Measurements from ENCODE around the gene PET100. TPM values are rescaled to one million over a fixed set of nuclear protein-coding genes. Genes with fewer than 3 reads are reported as not detected.

PET100 gene
- total RNA-seq, 1 experiment from 2014 or later, result 77.6 TPM

GRCh38 chr19:7680606-7681339, 51.2 kb downstream of the PET100 start, which contains the start of gene TRAPPC5:
TSS of gene TRAPPC5 (plus strand) at chr19:7680833. CDS start at chr19:7682254, 1,421 bp downstream.
- TF ChIP-seq CTCF (IDR thresholded peaks at IDR 0.05; ENCODE audit: unreplicated experiment), result peak; percentile 88
- BruUV-seq (replicated peaks), result no TSS peak
- H3K4me1 Mint-ChIP-seq (ENCODE audit: low read depth, unreplicated experiment), result peaks cover 7% of the 10 kb centered on the region
- H3K27me3 Mint-ChIP-seq (ENCODE audit: unreplicated experiment), result peaks cover 51% of the 10 kb centered on the region
- H3K27ac Mint-ChIP-seq (ENCODE audit: unreplicated experiment), result peak within 1 kb of the TSS; percentile 20
- intact Hi-C loops (cut with micrococcal nuclease; ENCODE audit: unreplicated experiment), result loop anchor here (2.0 kb wide), 2 partner anchors 112 to 118 kb away; no protein-coding TSS in a partner anchor
- CTCF ChIA-PET, result interaction anchor here (0.6 to 2.1 kb wide), 10 partner anchors 31 to 262 kb away, joined by 3 to 51 read pairs (median 4); partner anchors contain the start of genes PET100, TIMM44 and XAB2
- peak within 1 kb of the TSS; percentile 85 for H3K4me3 Mint-ChIP-seq (ENCODE audit: low read depth, unreplicated experiment)
- no peaks in the 10 kb centered on the region for H3K9me3 Mint-ChIP-seq (ENCODE audit: low read depth, unreplicated experiment)
- H3K36me3 Mint-ChIP-seq (ENCODE audit: insufficient read depth, unreplicated experiment), result peaks cover 33% of the 10 kb centered on the region
- peak; percentile 81 for DNase-seq

Small RNA genes within 50 kb of the gene (microRNA-seq; reads per million reads assigned to microRNA genes)
- 2.5 reads per million for gene MIR6792

Other genes starting within 250 kb of the PET100 start
- 1.3 and 3.4 TPM in 2 replicates for gene PEX11G, start 140.8 kb upstream of the PET100 start, total RNA-seq (2022)
- gene ZNF358, start 113.7 kb upstream of the PET100 start, total RNA-seq (2022), result 22.6 and 23.8 TPM in 2 replicates
- 13.1 TPM in 2 replicates for gene MCOLN1, start 107.2 kb upstream of the PET100 start, total RNA-seq (2022)
- gene PNPLA6, start 94.1 kb upstream of the PET100 start, total RNA-seq (2022), result 51.3 and 60.1 TPM in 2 replicates
- gene CAMSAP3, start 33.9 kb upstream of the PET100 start, total RNA-seq (2022), result 26.0 and 30.3 TPM in 2 replicates
- 33.0 and 36.5 TPM in 2 replicates for gene XAB2, start 248 bp upstream of the PET100 start, total RNA-seq (2022)
- gene PCP2, start 3.9 kb downstream of the PET100 start, total RNA-seq (2022), result not detected in 2 replicates
- gene STXBP2, start 7.3 kb downstream of the PET100 start, total RNA-seq (2022), result 132 and 150 TPM in 2 replicates
- not detected in 2 replicates for gene RETN, start 39.3 kb downstream of the PET100 start, total RNA-seq (2022)
- not detected in 2 replicates for gene MCEMP1, start 47.3 kb downstream of the PET100 start, total RNA-seq (2022)
- gene TRAPPC5, start 51.0 kb downstream of the PET100 start, total RNA-seq (2022), result 82.4 and 87.3 TPM in 2 replicates
- not detected in 2 replicates for gene FCER2, start 72.3 kb downstream of the PET100 start, total RNA-seq (2022)
- gene CLEC4G, start 102.3 kb downstream of the PET100 start, total RNA-seq (2022), result not detected in 2 replicates
- not detected in 2 replicates for gene CD209, start 117.7 kb downstream of the PET100 start, total RNA-seq (2022)
- gene CLEC4M, start 133.4 kb downstream of the PET100 start, total RNA-seq (2022), result not detected in 2 replicates
- 12.2 and 12.5 TPM in 2 replicates for gene EVI5L, start 200.4 kb downstream of the PET100 start, total RNA-seq (2022)
- 10.8 and 11.7 TPM in 2 replicates for gene PRR36, start 244.6 kb downstream of the PET100 start, total RNA-seq (2022)

All from Calu3 (cell line).